NCI-H69 (cell line): ENCODE results near the gene ZNF41.

Source experiments
- DNase-seq: peaks from one replicate; lab custom pipeline; 2025; lab: John Stamatoyannopoulos, UW

The ZNF41 gene

GRCh38 chrX:47489507-47490275 lies 6.7 kb upstream of the ZNF41 start:
- DNase-seq: no peak

- DNase-seq: no peak
Measured at GRCh38 chrX:47484885-47485284, 1.9 kb upstream of the ZNF41 start.

GRCh38 chrX:47483306-47484268 lies 565 bp upstream of the ZNF41 start:
- peak; percentile 57 for DNase-seq

- DNase-seq: no peak
Measured at GRCh38 chrX:47482065-47482511, 934 bp downstream of the ZNF41 start.

- no peak for DNase-seq
Measured at GRCh38 chrX:47481160-47481559, 1.9 kb downstream of the ZNF41 start.

- no peak for DNase-seq
Measured at GRCh38 chrX:47480576-47480975, 2.4 kb downstream of the ZNF41 start.

- no peak for DNase-seq
Measured at GRCh38 chrX:47475476-47475875, 7.5 kb downstream of the ZNF41 start.

GRCh38 chrX:47467106-47467505 lies 15.9 kb downstream of the ZNF41 start:
- DNase-seq: no peak

GRCh38 chrX:47460561-47460960 lies 22.5 kb downstream of the ZNF41 start:
- DNase-seq: no peak

GRCh38 chrX:47458528-47458927 lies 24.5 kb downstream of the ZNF41 start:
- no peak for DNase-seq

- no peak for DNase-seq
Measured at GRCh38 chrX:47456080-47456479, 26.9 kb downstream of the ZNF41 start.

- DNase-seq: no peak
Measured at GRCh38 chrX:47452112-47452511, 30.9 kb downstream of the ZNF41 start.

GRCh38 chrX:47448165-47448806 lies 34.7 kb downstream of the ZNF41 start:
- DNase-seq: no peak

- no peak for DNase-seq
Measured at GRCh38 chrX:47447607-47448006, 35.4 kb downstream of the ZNF41 start.

GRCh38 chrX:47446971-47447370 lies 36.1 kb downstream of the ZNF41 start:
- DNase-seq: no peak

- DNase-seq: no peak
Measured at GRCh38 chrX:47446431-47446830, 36.6 kb downstream of the ZNF41 start.

GRCh38 chrX:47430925-47431324 lies 52.1 kb downstream of the ZNF41 start:
- no peak for DNase-seq

GRCh38 chrX:47422444-47422843 lies 60.6 kb downstream of the ZNF41 start:
- DNase-seq: no peak

- DNase-seq: no peak
Measured at GRCh38 chrX:47420962-47421361, 62.1 kb downstream of the ZNF41 start.

GRCh38 chrX:47420265-47420664 lies 62.8 kb downstream of the ZNF41 start:
- DNase-seq: no peak

GRCh38 chrX:47413179-47413594 lies 69.8 kb downstream of the ZNF41 start:
- DNase-seq: no peak
